ENCODE data around the gene KCNH8. TPM values are rescaled to one million over a fixed set of nuclear protein-coding genes. Genes with fewer than 3 reads are reported as not detected.

Gene KCNH8
- total and polyA plus RNA-seq, 10 of the 15 experiments (the other 5 are each of a cell fraction or from before 2014, with no cell fraction given), result under 0.01 to 0.18 (median 0.07) TPM; not detected in 2

GRCh38 chr3:19342389-19342788, 194.1 kb downstream of the KCNH8 start (continued):
- no peak for TF ChIP-seq USF1 (IDR thresholded peaks at IDR 0.05; ENCODE audit: borderline replicate concordance, extremely low read length, insufficient read depth, low read depth, low read length)

DNA sequence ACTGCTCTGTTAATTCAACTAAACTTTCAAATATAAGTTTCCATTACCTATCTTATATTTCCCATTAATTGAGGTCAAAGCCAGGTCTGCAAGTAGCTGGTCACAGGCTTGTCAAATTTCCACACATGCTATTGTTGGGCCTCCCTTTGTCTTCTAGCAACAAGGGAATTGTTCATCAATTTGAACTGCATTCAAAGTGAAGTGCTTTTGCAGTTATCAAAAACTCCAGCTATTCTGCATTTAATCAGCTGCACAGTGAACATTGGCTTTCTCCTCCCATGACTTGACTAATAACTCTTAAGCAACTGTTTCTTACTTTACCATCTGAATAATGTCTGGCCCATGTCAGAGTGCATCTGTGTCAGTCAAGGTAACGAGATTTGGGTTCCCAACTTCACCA, 198.4 kb downstream of the KCNH8 start:
- in situ Hi-C loops (cut with MboI) (loop anchor here (5.0 kb wide), 2 partner anchors 196 to 521 kb away; no protein-coding TSS in a partner anchor), intact Hi-C loops (cut with micrococcal nuclease; ENCODE audit: unreplicated experiment) (loop anchor here (5.0 to 10.0 kb wide), 2 partner anchors 134 to 282 kb away; no protein-coding TSS in a partner anchor)
- Histone ChIP-seq H3K27me3 (replicated peaks in 1 of 2; ENCODE audit: control insufficient read depth in 2 of 2, insufficient read depth in 2 of 2, low read length in 1 of 2) (no peaks in the 10 kb centered on the region), H3K9me3 (replicated peaks; ENCODE audit: control insufficient read depth, insufficient read depth, low read length) (no peaks in the 10 kb centered on the region), H3K79me2 (ENCODE audit: control insufficient read depth, insufficient read depth, low read length) (no peaks in the 10 kb centered on the region), H3K9ac (ENCODE audit: control insufficient read depth, insufficient read depth, low read length) (no peak overlapping the region), H3K4me2 (ENCODE audit: control insufficient read depth, insufficient read depth) (peak overlapping the region; percentile 56), H3K27ac (ENCODE audit: control insufficient read depth, insufficient read depth) (no peak overlapping the region), H3K36me3 (ENCODE audit: control insufficient read depth in 2 of 2, insufficient read depth in 2 of 2, low read length in 1 of 2) (no peaks in the 10 kb centered on the region), H2AFZ (ENCODE audit: control insufficient read depth, low read depth, low read length) (no peak overlapping the region), H3K4me1 (ENCODE audit: control insufficient read depth, insufficient read depth, low read length) (peaks cover 14% of the 10 kb centered on the region), H4K20me1 (ENCODE audit: control insufficient read depth, insufficient read depth) (no peaks in the 10 kb centered on the region), H3K4me3 (no peak overlapping the region)
- FAIRE-seq (no peak), DNase-seq (ENCODE audit: low read depth, low spot score) (no peak), ATAC-seq (no peak)
- ChIA-PET RAD21 (ENCODE audit: unreplicated experiment) (interaction anchor here (1.0 to 3.7 kb wide), 3 partner anchors 22 to 520 kb away, joined by 3 to 25 read pairs (median 4); no protein-coding TSS in a partner anchor), POLR2A (no interaction called here), SMC1A (ENCODE audit: uncharacterized antibody, unreplicated experiment) (interaction anchor here (1.4 to 3.3 kb wide), 3 partner anchors 15 to 520 kb away, joined by 4 to 53 read pairs (median 8); no protein-coding TSS in a partner anchor), CTCF (interaction anchor here (1.4 to 6.7 kb wide), 6 partner anchors 17 to 520 kb away, joined by 3 to 72 read pairs (median 20); no protein-coding TSS in a partner anchor)
- 30% methylated on average over 1 of the region's 1 CpG for WGBS (ENCODE audit: insufficient coverage, insufficient replicate concordance, low lambda C conversion rate, missing lambda C conversion rate)
- no TSS peak for BruUV-seq (replicated peaks)
- TF ChIP-seq RELA (IDR thresholded peaks at IDR 0.05; ENCODE audit: borderline replicate concordance, partially characterized antibody) (no peak), RELB (IDR thresholded peaks at IDR 0.05; ENCODE audit: low read depth) (no peak), RAD21 (IDR thresholded peaks at IDR 0.05; ENCODE audit: insufficient read depth, low read depth, low read length) (no peak), EGR1 (IDR thresholded peaks at IDR 0.05; ENCODE audit: borderline replicate concordance in 1 of 2, low read depth in 2 of 2, low read length in 2 of 2) (no peak), YBX1 (IDR thresholded peaks at IDR 0.05) (no peak), SMAD5 (IDR thresholded peaks at IDR 0.05; ENCODE audit: low read depth) (no peak), GABPA (IDR thresholded peaks at IDR 0.05; ENCODE audit: low read depth) (no peak), BHLHE40 (IDR thresholded peaks at IDR 0.05; ENCODE audit: borderline replicate concordance in 1 of 2, low read depth in 2 of 2, low read length in 1 of 2) (no peak), RBBP5 (conservative IDR thresholded peaks at IDR 0.05) (no peak)
- TF ChIP-seq, protein P1, sequence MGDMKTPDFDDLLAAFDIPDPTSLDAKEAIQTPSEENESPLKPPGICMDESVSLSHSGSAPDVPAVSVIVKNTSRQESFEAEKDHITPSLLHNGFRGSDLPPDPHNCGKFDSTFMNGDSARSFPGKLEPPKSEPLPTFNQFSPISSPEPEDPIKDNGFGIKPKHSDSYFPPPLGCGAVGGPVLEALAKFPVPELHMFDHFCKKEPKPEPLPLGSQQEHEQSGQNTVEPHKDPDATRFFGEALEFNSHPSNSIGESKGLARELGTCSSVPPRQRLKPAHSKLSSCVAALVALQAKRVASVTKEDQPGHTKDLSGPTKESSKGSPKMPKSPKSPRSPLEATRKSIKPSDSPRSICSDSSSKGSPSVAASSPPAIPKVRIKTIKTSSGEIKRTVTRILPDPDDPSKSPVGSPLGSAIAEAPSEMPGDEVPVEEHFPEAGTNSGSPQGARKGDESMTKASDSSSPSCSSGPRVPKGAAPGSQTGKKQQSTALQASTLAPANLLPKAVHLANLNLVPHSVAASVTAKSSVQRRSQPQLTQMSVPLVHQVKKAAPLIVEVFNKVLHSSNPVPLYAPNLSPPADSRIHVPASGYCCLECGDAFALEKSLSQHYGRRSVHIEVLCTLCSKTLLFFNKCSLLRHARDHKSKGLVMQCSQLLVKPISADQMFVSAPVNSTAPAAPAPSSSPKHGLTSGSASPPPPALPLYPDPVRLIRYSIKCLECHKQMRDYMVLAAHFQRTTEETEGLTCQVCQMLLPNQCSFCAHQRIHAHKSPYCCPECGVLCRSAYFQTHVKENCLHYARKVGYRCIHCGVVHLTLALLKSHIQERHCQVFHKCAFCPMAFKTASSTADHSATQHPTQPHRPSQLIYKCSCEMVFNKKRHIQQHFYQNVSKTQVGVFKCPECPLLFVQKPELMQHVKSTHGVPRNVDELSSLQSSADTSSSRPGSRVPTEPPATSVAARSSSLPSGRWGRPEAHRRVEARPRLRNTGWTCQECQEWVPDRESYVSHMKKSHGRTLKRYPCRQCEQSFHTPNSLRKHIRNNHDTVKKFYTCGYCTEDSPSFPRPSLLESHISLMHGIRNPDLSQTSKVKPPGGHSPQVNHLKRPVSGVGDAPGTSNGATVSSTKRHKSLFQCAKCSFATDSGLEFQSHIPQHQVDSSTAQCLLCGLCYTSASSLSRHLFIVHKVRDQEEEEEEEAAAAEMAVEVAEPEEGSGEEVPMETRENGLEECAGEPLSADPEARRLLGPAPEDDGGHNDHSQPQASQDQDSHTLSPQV (IDR thresholded peaks at IDR 0.05), result no peak
- TF ChIP-seq, protein P2, sequence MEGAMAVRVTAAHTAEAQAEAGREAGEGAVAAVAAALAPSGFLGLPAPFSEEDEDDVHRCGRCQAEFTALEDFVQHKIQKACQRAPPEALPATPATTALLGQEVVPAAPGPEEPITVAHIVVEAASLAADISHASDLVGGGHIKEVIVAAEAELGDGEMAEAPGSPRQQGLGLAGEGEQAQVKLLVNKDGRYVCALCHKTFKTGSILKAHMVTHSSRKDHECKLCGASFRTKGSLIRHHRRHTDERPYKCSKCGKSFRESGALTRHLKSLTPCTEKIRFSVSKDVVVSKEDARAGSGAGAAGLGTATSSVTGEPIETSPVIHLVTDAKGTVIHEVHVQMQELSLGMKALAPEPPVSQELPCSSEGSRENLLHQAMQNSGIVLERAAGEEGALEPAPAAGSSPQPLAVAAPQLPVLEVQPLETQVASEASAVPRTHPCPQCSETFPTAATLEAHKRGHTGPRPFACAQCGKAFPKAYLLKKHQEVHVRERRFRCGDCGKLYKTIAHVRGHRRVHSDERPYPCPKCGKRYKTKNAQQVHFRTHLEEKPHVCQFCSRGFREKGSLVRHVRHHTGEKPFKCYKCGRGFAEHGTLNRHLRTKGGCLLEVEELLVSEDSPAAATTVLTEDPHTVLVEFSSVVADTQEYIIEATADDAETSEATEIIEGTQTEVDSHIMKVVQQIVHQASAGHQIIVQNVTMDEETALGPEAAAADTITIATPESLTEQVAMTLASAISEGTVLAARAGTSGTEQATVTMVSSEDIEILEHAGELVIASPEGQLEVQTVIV (IDR thresholded peaks at IDR 0.05; ENCODE audit: borderline replicate concordance, partially characterized antibody), result no peak
